HEK293 (cell line): ENCODE data around the gene KPNA1.

ENCODE experiments used
- CTCF ChIA-PET: fragments of 350-600 bp; formaldehyde crosslinking; extraction: SDS; loops from one replicate; lab custom pipeline; 2021; ENCODE audit warnings: antibody characterized with exemption; lab: Yijun Ruan, JAX
- POLR2A ChIA-PET: fragments of 300-600 bp; formaldehyde crosslinking; extraction: SDS; loops from one replicate; lab custom pipeline; 2020; ENCODE audit warnings: antibody characterized with exemption, inconsistent platforms; lab: Yijun Ruan, JAX
- H3K27ac ChIP-seq: fragments of 200-500 bp; sonication (Bioruptor generic); 2 replicates; pipeline ENCODE4 v1.5.1; 2014; ENCODE audit warnings: low read depth, low read length, control low read depth, inconsistent platforms; ENCODE audit errors: extremely low read depth
- H3K36me3 ChIP-seq, 2 experiments: fragments of 200-500 bp in 1 of 2; sonication (Bioruptor generic) in 1 of 2; 1 replicate in 1 of 2; 2 replicates in 1 of 2; pipeline ENCODE4 v1.5.1; 2014 to 2017; ENCODE audit warnings: inconsistent platforms in 2 of 2, low read length in 2 of 2; ENCODE audit not compliant: control insufficient read depth in 2 of 2, insufficient read depth in 1 of 2
- H3K4me1 ChIP-seq: fragments of 200-500 bp; sonication (Bioruptor generic); 2 replicates; pipeline ENCODE4 v1.5.1; 2014; ENCODE audit warnings: mild to moderate bottlenecking, low read length, inconsistent platforms; ENCODE audit not compliant: control insufficient read depth, insufficient read depth
- H3K4me3 ChIP-seq: 2 replicates; pipeline ENCODE4 v1.5.1; 2011; ENCODE audit warnings: low read depth, mild to moderate bottlenecking, control low read depth, low read length, moderate library complexity
- H3K9me3 ChIP-seq: fragments of 200-500 bp; sonication (Bioruptor generic); 2 replicates; pipeline ENCODE4 v1.5.1; 2014; ENCODE audit warnings: low read depth, low read length, inconsistent platforms; ENCODE audit not compliant: control insufficient read depth, insufficient read depth
- ELK4 ChIP-seq: IDR thresholded peaks from 2 replicates; pipeline ENCODE4 v1.6.1; 2011; ENCODE audit warnings: mild to moderate bottlenecking, low read depth, low read length, borderline replicate concordance
- KLF8 ChIP-seq: fragments of 450-650 bp; formaldehyde crosslinking; IDR thresholded peaks from 2 replicates; pipeline ENCODE4 v1.5.1; 2016; ENCODE audit warnings: missing biosample characterization, missing genetic modification characterization
- SCRT2 ChIP-seq: fragments of 450-650 bp; formaldehyde crosslinking; IDR thresholded peaks from 2 replicates; pipeline ENCODE4 v1.5.1; 2016; ENCODE audit warnings: missing biosample characterization, missing genetic modification characterization
- TSHZ1 ChIP-seq: fragments of 450-650 bp; formaldehyde crosslinking; IDR thresholded peaks from 2 replicates; pipeline ENCODE4 v1.5.1; 2016; ENCODE audit warnings: missing biosample characterization, missing genetic modification characterization, borderline replicate concordance
- ZBTB21 ChIP-seq: fragments of 450-650 bp; formaldehyde crosslinking; IDR thresholded peaks from 2 replicates; pipeline ENCODE4 v1.5.1; 2017; ENCODE audit warnings: missing biosample characterization, missing genetic modification characterization
- ZNF19 ChIP-seq: fragments of 450-650 bp; formaldehyde crosslinking; IDR thresholded peaks from 2 replicates; pipeline ENCODE4; 2016; ENCODE audit warnings: missing biosample characterization, missing genetic modification characterization, low read depth
- ZNF426 ChIP-seq: fragments of 450-650 bp; formaldehyde crosslinking; IDR thresholded peaks from 2 replicates; pipeline ENCODE4 v1.5.1; 2017; ENCODE audit warnings: missing biosample characterization, missing genetic modification characterization, mild to moderate bottlenecking, inconsistent platforms, moderate library complexity
- ZNF530 ChIP-seq: fragments of 450-650 bp; formaldehyde crosslinking; IDR thresholded peaks from 2 replicates; pipeline ENCODE4 v1.5.1; 2016; ENCODE audit warnings: low read depth, missing biosample characterization, missing genetic modification characterization
- ZNF544 ChIP-seq: fragments of 450-650 bp; formaldehyde crosslinking; IDR thresholded peaks from 2 replicates; pipeline ENCODE4 v1.5.0; 2017; ENCODE audit warnings: missing biosample characterization, missing genetic modification characterization
- ZNF621 ChIP-seq: fragments of 450-650 bp; formaldehyde crosslinking; IDR thresholded peaks from 2 replicates; pipeline ENCODE4 v1.5.1; 2017; ENCODE audit warnings: missing biosample characterization, missing genetic modification characterization
- ZNF704 ChIP-seq: fragments of 450-650 bp; formaldehyde crosslinking; IDR thresholded peaks from 2 replicates; pipeline ENCODE4 v1.5.1; 2016; ENCODE audit warnings: missing biosample characterization, missing genetic modification characterization
- ZSCAN18 ChIP-seq: fragments of 450-650 bp; formaldehyde crosslinking; IDR thresholded peaks from 2 replicates; pipeline ENCODE4 v1.5.1; 2016; ENCODE audit warnings: missing biosample characterization, missing genetic modification characterization
- TF ChIP-seq, protein P1 (sequence below): fragments of 450-650 bp; formaldehyde crosslinking; IDR thresholded peaks from 2 replicates; pipeline ENCODE4 v1.5.1; 2016; ENCODE audit warnings: missing biosample characterization, missing genetic modification characterization
- TF ChIP-seq, protein P2 (sequence below): fragments of 450-650 bp; formaldehyde crosslinking; IDR thresholded peaks from 2 replicates; pipeline ENCODE4 v1.5.1; 2016; ENCODE audit warnings: missing biosample characterization, missing genetic modification characterization

Gene KPNA1

GRCh38 chr3:122546151-122546550 lies 31.4 kb upstream of the KPNA1 start:
- CTCF ChIA-PET, result no interaction called here
- POLR2A ChIA-PET, result no interaction called here
- Histone ChIP-seq H3K4me1 (no peaks in the 10 kb centered on the region), H3K4me3 (no peak overlapping the region), H3K9me3 (no peaks in the 10 kb centered on the region), H3K27ac (no peak overlapping the region), H3K36me3 (peaks cover 0 to 5% of the 10 kb centered on the region in 2 experiments; a peak in 2 of 3 replicates)
- no peak for TF ChIP-seq SCRT2
- TF ChIP-seq ZNF19 (tag by site-specific recombination), result no peak
- TF ChIP-seq, protein P1, sequence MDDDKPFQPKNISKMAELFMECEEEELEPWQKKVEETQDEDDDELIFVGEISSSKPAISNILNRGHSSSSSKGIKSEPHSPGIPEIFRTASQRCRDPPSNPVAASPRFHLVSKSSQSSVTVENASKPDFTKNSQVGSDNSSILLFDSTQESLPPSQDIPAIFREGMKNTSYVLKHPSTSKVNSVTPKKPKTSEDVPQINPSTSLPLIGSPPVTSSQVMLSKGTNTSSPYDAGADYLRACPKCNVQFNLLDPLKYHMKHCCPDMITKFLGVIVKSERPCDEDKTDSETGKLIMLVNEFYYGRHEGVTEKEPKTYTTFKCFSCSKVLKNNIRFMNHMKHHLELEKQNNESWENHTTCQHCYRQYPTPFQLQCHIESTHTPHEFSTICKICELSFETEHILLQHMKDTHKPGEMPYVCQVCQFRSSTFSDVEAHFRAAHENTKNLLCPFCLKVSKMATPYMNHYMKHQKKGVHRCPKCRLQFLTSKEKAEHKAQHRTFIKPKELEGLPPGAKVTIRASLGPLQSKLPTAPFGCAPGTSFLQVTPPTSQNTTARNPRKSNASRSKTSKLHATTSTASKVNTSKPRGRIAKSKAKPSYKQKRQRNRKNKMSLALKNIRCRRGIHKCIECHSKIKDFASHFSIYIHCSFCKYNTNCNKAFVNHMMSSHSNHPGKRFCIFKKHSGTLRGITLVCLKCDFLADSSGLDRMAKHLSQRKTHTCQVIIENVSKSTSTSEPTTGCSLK (tag by site-specific recombination), result no peak
- TF ChIP-seq ZNF530 (tag by site-specific recombination), result no peak

- POLR2A ChIA-PET, result no interaction called here
These were observed 24.3 kb upstream of the KPNA1 start for GRCh38 chr3:122538956-122539490.

DNA sequence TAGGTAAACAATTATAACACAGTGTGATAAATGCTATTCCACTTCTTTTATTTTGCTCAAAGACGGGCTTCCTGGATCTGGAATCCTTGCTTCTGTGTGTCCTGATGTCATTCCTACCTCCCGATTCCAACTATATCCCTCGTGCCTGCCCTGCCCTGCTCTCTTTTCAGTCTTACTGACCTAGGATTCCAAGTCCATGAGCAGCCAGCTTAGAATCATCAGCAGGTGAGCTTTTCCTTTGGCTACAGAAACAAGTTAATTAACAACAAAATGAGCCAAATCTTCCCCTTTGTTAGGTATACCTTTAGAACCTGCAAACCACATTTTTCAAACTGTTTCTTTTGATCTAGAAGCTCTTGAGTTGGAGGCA lies 21.9 kb upstream of the KPNA1 start:
- H3K9me3 ChIP-seq, result no peaks in the 10 kb centered on the region
- peaks cover 0 to 17% of the 10 kb centered on the region in 2 experiments; a peak in 1 of 3 replicates for H3K36me3 ChIP-seq
- CTCF ChIA-PET, result interaction anchor here (1.3 kb wide), 1 partner anchor 12 kb away, joined by 3 read pairs; no protein-coding TSS in a partner anchor
- no peaks in the 10 kb centered on the region for H3K4me1 ChIP-seq
- no peak overlapping the region for H3K4me3 ChIP-seq
- POLR2A ChIA-PET, result no interaction called here
- H3K27ac ChIP-seq, result no peak overlapping the region
- TF ChIP-seq ZNF704 (tag by site-specific recombination) (no peak), ELK4 (no peak), ZBTB21 (no peak), ZNF544 (tag by site-specific recombination) (no peak), TSHZ1 (tag by site-specific recombination) (no peak), KLF8 (tag by site-specific recombination) (no peak), ZNF621 (no peak), ZNF426 (tag by site-specific recombination) (no peak)
- TF ChIP-seq, protein P2, sequence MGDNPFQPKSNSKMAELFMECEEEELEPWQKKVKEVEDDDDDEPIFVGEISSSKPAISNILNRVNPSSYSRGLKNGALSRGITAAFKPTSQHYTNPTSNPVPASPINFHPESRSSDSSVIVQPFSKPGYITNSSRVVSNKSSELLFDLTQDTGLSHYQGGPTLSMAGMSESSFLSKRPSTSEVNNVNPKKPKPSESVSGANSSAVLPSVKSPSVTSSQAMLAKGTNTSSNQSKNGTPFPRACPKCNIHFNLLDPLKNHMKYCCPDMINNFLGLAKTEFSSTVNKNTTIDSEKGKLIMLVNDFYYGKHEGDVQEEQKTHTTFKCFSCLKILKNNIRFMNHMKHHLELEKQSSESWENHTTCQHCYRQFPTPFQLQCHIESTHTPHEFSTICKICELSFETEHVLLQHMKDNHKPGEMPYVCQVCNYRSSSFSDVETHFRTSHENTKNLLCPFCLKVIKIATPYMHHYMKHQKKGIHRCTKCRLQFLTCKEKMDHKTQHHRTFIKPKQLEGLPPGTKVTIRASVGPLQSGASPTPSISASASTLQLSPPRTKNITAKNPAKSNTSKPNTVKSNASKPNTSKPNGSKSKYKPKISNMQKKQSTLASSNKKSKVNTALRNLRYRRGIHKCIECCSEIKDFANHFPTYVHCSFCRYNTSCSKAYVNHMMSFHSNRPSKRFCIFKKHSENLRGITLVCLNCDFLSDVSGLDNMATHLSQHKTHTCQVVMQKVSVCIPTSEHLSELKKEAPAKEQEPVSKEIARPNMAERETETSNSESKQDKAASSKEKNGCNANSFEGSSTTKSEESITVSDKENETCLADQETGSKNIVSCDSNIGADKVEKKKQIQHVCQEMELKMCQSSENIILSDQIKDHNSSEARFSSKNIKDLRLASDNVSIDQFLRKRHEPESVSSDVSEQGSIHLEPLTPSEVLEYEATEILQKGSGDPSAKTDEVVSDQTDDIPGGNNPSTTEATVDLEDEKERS (tag by site-specific recombination), result no peak

More at GRCh38 chr3:122538956-122539490, 24.3 kb upstream of the KPNA1 start:
- peaks cover 0 to 7% of the 10 kb centered on the region in 2 experiments; a peak in 2 of 3 replicates for H3K36me3 ChIP-seq
- no peaks in the 10 kb centered on the region for H3K4me1 ChIP-seq
- TF ChIP-seq ZSCAN18 (tag by site-specific recombination), result no peak
- no peak overlapping the region for H3K4me3 ChIP-seq
- H3K9me3 ChIP-seq, result no peaks in the 10 kb centered on the region
- CTCF ChIA-PET, result no interaction called here
- H3K27ac ChIP-seq, result no peak overlapping the region
